HUES6 (cell line): Measurements from ENCODE around the gene NSRP1.
"Not testable (repeated sequence)": the region's sequence is repeated elsewhere in the genome, so short reads cannot be mapped to it uniquely, and the experiment has no call there.

Experiments
- H3K27ac ChIP-seq: 2 replicates; pipeline ENCODE4 v1.7.0; 2013; ENCODE audit warnings: low read depth, mild to moderate bottlenecking, low read length, inconsistent platforms
- H3K27me3 ChIP-seq: 2 replicates; pipeline ENCODE4 v1.6.1; 2013; ENCODE audit warnings: low read length; ENCODE audit not compliant: control insufficient read depth, insufficient read depth
- H3K36me3 ChIP-seq: 2 replicates; pipeline ENCODE4 v1.6.1; 2013; ENCODE audit warnings: low read length; ENCODE audit not compliant: control insufficient read depth, insufficient read depth
- H3K4me1 ChIP-seq: 2 replicates; pipeline ENCODE4 v1.6.1; 2013; ENCODE audit warnings: low read length; ENCODE audit not compliant: control insufficient read depth, insufficient read depth
- H3K4me3 ChIP-seq: 2 replicates; pipeline ENCODE4 v1.5.1; 2013; ENCODE audit warnings: low read depth, low read length
- H3K9ac ChIP-seq: one replicate; pipeline ENCODE4 v1.6.1; 2013; ENCODE audit warnings: mild to moderate bottlenecking, low read length
- H3K9me3 ChIP-seq: 2 replicates; pipeline ENCODE4 v1.6.1; 2013; ENCODE audit warnings: low read depth, low read length; ENCODE audit not compliant: control insufficient read depth, insufficient read depth

Gene NSRP1

DNA sequence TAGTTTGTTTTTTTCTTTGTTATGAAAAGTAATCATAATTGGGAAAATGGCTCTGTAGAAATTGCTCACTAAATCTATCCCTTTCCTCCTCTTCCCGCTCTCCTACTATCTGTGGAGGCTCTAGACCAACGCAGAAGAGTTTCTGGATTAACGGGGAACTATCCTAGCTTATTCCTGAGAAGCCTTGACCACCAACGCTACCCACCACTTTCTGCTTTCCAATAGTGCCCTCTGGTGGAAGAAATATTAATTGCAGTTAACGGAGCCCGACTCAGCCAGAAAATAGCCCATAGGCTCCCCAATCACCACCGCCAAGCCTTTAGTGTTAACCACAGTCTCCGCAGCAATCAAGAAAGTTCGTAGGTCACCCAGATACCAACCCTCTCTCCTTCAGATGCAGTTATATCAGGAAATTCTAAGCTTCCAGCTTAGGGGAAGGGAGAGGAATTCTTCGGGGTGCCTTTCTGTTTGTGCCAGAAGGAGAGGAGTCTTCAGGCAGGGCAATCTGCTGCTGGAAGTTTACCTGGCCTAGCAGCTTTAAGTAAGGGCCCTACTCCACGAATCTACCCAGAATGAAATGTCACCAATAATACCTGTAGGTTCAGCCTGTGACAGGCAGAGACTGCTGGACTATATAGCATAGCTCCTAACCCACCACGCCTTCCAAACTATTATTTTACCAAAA lies 23.0 kb upstream of the NSRP1 start:
- H3K4me1 ChIP-seq: no peaks in the 10 kb centered on the region; the same call in 1 of the 2 replicates
- H3K27ac ChIP-seq: no peak overlapping the region
- no peaks in the 10 kb centered on the region for H3K9me3 ChIP-seq
- H3K9ac ChIP-seq: no peak overlapping the region
- no peaks in the 10 kb centered on the region for H3K36me3 ChIP-seq
- no peaks in the 10 kb centered on the region for H3K27me3 ChIP-seq
- no peak overlapping the region for H3K4me3 ChIP-seq

DNA sequence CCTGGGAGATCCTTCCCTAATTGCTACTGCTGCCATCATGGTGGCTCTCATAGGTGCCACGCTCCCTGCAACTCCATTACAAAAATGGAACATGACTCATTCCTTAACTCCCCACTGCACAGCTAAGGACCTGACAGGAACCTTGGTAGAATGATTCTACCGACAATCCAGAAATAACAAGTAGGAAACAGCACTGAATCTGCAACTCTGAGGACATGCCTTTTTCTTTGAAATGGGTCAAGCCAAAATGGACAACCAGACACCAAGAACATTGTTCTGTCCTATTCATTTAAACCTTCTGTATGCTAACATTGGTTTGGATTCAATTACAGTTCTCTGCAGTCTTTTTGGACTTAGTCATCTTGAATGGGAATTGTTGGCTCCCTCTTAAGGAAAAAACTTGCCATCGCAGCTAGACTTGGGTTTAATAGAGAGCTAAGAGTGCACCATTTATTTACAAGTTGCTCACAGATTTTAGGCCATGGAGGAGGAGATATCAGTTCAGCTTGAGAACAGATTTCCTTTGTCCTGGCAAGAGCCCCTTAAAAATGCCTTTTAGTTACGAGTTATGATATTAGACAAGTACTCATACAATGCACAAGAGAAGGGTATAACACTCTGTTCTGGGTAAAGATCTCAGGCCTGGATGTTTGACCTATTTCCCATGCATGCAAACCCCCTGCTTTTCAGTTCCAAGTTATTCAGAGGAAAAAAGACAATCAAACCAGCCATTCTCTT lies 20.9 kb upstream of the NSRP1 start:
- Histone ChIP-seq H3K9ac (no peak overlapping the region), H3K27ac (no peak overlapping the region), H3K9me3 (no peaks in the 10 kb centered on the region), H3K36me3 (no peaks in the 10 kb centered on the region), H3K27me3 (no peaks in the 10 kb centered on the region), H3K4me1 (no peaks in the 10 kb centered on the region; the same call in 1 of the 2 replicates), H3K4me3 (no peak overlapping the region)

DNA sequence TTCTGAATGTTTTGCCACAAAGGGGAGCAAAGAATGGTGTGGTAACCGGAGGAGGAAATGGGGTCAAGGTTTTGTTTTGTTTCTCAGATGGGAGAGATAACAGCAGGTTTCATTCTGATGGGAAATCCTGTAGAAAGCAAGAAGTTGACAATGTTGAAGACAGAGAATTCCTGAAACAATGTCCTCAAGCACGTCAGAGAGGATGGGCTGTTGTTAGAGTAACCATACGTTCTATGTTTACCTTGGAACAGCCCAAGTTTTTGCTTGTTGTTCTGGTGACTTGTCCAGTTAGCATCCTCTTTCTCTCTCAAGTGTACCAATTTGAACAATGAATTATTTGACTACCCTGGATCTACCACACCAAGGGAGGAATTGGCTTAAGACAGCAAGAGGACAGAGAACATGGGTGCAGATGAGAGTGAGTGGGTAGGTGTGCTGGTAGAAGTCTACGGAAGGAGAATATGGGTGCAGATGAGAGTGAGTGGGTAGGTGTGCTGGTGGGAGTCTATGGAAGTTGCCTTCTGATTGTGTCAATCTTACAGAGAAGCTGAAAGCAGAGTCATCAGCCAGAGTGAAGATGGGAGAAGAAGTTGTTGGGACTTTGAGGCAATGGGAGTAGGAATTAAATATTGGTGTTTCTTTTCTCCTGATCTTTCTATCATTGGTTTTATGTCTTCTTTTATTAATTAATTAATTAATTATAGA lies 14.8 kb upstream of the NSRP1 start:
- Histone ChIP-seq H3K27me3 (no peaks in the 10 kb centered on the region), H3K4me3 (no peak overlapping the region), H3K9me3 (no peaks in the 10 kb centered on the region), H3K27ac (no peak overlapping the region), H3K4me1 (no peaks in the 10 kb centered on the region), H3K36me3 (no peaks in the 10 kb centered on the region), H3K9ac (no peak overlapping the region)

DNA sequence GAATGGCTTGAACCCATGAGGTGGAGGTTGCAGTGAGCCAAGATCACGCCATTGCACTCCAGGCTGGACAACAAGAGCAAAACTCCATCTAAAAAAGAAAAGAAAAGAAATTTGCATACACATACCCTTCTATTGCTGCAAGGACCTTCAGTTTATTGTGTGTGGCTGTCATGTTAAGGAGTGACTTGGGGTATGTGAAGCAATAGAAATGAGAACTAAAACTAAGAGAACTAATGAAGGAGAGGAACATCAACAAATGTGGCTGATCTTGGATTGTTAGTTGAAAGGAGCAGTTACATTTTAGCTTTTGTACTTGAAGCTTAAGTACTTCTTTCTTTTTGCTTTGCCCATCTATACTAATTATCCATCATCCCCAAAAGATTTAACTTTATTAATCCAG lies 12.7 kb upstream of the NSRP1 start:
- H3K27me3 ChIP-seq: no peaks in the 10 kb centered on the region
- no peak overlapping the region for H3K9ac ChIP-seq
- H3K4me1 ChIP-seq: no peaks in the 10 kb centered on the region
- H3K9me3 ChIP-seq: no peaks in the 10 kb centered on the region
- no peak overlapping the region for H3K27ac ChIP-seq
- no peak overlapping the region for H3K4me3 ChIP-seq
- H3K36me3 ChIP-seq: no peaks in the 10 kb centered on the region

DNA sequence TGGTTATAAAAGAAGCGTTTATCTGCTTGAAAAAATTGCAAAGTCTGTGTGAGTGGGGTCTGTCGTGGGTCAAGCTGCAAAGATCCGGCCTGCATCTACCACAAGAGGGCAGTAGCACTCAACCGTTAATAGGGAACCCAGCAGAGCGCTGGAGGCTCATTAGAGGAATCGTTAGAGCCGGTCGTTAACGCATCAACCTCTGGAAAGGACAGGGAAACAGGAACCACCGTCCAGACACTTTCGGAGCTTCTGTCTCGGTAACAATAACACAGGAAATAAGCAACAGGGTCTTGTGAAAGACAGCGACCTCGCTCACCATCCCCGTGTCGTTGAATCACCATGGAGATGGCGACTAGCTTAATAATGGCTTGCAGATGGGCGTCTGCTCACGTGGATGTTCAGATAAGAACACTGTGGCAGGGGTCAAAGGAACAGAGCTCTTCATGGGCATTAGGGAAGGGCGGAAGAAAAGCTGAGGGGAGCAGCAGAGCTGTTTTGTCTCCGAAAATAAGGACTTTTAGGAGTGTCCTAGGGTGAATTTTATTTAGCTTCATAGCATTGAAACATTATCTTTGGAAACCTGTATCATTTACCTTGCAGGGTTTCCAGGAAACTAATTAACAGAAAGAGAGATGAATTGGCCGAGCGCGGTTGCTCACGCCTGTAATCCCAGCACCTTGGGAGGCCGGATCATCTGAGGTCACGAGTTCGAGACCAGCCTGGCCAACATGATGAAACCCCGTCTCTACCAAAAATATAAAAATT lies 11.9 kb upstream of the NSRP1 start:
- Histone ChIP-seq H3K27me3 (no peaks in the 10 kb centered on the region), H3K27ac (no peak overlapping the region), H3K9ac (peak overlapping the region; percentile 44), H3K4me1 (no peaks in the 10 kb centered on the region), H3K36me3 (no peaks in the 10 kb centered on the region), H3K4me3 (peak overlapping the region; percentile 57), H3K9me3 (no peaks in the 10 kb centered on the region)

DNA sequence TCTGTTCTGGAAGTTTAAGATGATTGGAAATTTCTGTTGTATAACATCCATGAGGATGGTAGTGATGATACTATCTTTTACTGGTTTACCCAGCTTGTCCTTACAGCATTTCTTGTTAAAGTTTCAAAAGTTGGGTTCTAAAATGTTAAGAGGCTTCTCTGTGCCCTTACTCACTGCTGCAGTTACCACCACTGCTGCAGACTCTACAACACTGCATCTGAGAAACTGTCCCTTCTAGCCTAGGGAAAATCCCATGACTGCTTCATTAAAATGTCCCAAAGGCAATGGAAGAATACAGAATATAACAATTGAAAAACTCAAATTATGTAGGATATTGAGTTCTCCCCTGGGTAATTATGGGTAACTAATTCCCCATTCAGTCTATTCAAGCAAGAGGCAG lies 3.8 kb upstream of the NSRP1 start:
- Histone ChIP-seq H3K9me3 (no peaks in the 10 kb centered on the region), H3K4me3 (no peak overlapping the region), H3K36me3 (no peaks in the 10 kb centered on the region), H3K4me1 (0 out of 2 replicates have a peak, but pooled peaks cover 3% of the 10 kb centered on the region), H3K27me3 (no peaks in the 10 kb centered on the region), H3K27ac (no peak overlapping the region), H3K9ac (no peak overlapping the region)

DNA sequence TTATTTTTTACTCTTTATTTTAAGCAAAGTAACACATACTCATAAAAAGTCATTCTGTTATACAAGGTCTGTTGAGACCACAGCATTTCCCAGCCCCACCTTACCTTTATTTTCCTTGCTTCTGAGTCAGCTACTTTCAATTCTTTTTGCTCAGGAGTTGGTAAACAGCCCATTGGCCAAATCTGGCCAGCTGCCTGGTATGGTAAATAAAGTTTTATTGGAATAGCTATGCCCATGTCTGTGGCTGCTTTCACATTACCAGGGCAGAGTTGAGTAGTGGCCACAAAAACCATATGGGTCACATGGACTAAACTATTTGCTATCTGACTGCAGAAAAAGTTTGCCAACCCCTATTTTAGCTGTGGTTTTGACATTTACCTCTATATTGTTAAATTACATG lies 3.4 kb upstream of the NSRP1 start:
- H3K27me3 ChIP-seq: no peaks in the 10 kb centered on the region
- H3K9ac ChIP-seq: no peak overlapping the region
- no peak overlapping the region for H3K27ac ChIP-seq

DNA sequence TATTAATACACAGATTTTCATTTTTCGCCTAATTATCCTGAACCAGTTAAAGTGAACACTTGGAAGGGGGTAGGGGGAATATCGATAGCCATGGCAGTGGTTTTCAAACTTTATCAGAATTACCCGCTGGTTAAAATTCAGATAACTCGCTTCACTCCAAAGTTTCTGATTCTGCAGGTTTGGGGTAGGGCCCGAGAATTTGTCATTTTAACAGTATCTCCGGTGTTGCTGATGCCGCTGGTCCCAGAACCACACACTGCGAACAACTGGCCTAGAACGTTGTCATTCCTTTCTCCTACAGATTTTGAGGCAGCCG lies 313 bp upstream of the NSRP1 start:
- Histone ChIP-seq H3K27ac (peak overlapping the region; percentile 97), H3K9ac (peak overlapping the region; percentile 98), H3K36me3 (peaks cover 13% of the 10 kb centered on the region), H3K4me3 (peak overlapping the region; percentile 87), H3K4me1 (0 out of 2 replicates have a peak, but pooled peaks cover 3% of the 10 kb centered on the region), H3K9me3 (no peaks in the 10 kb centered on the region), H3K27me3 (no peaks in the 10 kb centered on the region)

More for the DNA sequence above, 3.4 kb upstream of the NSRP1 start:
- H3K9me3 ChIP-seq: no peaks in the 10 kb centered on the region
- H3K4me1 ChIP-seq: 0 out of 2 replicates have a peak, but pooled peaks cover 3% of the 10 kb centered on the region
- H3K36me3 ChIP-seq: no peaks in the 10 kb centered on the region
- no peak overlapping the region for H3K4me3 ChIP-seq

DNA sequence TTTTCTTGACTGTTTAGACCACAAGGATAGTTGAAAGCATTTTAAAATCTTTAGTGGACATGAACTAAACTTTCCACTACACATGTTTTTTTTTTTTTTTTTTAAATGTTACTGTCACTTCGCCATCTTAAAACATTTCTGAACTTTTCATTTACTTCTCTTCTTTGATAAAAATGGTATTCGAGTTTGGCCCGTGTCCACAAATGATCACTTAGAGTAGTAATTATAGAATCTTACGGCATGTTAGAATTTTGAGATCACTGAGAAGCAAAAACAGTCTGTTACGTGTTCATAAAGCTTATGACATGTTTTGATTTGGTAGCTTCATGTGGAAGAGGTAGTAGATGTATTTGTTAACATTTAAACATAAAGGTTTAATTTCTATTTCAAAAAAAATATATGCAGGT lies 1.1 kb downstream of the NSRP1 start:
- Histone ChIP-seq H3K9me3 (no peaks in the 10 kb centered on the region), H3K4me1 (0 out of 2 replicates have a peak, but pooled peaks cover 3% of the 10 kb centered on the region), H3K27ac (peak overlapping the region; percentile 97), H3K36me3 (peaks cover 13% of the 10 kb centered on the region), H3K27me3 (no peaks in the 10 kb centered on the region), H3K9ac (peak overlapping the region; percentile 98), H3K4me3 (peak overlapping the region; percentile 87)

DNA sequence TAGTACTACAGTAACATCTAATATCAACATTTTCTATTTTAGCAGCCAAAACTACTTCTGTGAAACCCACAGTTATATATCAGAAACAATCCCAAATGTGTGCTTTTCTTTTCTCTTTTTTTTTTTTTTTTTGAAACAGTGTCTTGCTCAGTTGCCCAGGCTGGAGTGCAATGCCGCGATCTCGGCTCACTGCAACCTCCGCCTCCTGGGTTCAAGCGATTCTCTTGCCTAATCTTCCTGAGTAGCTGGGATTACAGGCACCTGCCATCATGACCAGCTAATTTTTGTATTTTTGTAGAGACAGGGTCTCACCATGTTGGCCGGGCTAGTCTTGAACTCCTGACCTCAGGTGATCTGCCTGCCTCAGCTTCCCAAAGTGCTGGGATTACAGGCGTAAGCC lies 2.0 kb downstream of the NSRP1 start:
- not testable (repeated sequence) for H3K4me3 ChIP-seq, H3K9ac ChIP-seq, H3K27me3 ChIP-seq, H3K27ac ChIP-seq, H3K4me1 ChIP-seq, H3K9me3 ChIP-seq
- H3K36me3 ChIP-seq: peaks cover 13% of the 10 kb centered on the region
